H1 (cell line): Measurements from ENCODE around the gene XRN2. TPM values are rescaled to one million over a fixed set of nuclear protein-coding genes. Genes with fewer than 3 reads are reported as not detected.

ENCODE experiments used
- CTCF ChIA-PET: fragments of 300-600 bp; sonication (Branson Sonifier 250); formaldehyde crosslinking; loops from one replicate; lab custom pipeline; 2021; ENCODE audit not compliant: partially characterized antibody; lab: Charles Lee
- POLR2A ChIA-PET: fragments of 300-600 bp; sonication (Branson Sonifier 250); formaldehyde crosslinking; loops from one replicate; lab custom pipeline; 2021; ENCODE audit warnings: inconsistent platforms; ENCODE audit not compliant: partially characterized antibody; lab: Charles Lee
- DNase-seq, 2 experiments: peaks; one replicate each; pipeline versions ENCODE4 v3.0.0 to v3.0.0-alpha.2; 2010 to 2022; ENCODE audit warnings: low spot score in 2 of 2, low read depth in 1 of 2, mixed read lengths in 1 of 2
- FAIRE-seq: peaks from 2 replicates; lab custom pipeline; 2011; peaks lifted over from hg19 to GRCh38; lab: Jason Lieb, UNC
- H2AFZ ChIP-seq: 2 replicates; pipeline ENCODE4 v1.8.1; 2012; ENCODE audit warnings: low read length, inconsistent platforms
- H2AK5ac ChIP-seq: 2 replicates; pipeline ENCODE4 v1.6.1; 2013; ENCODE audit warnings: low read depth, low read length
- H2BK120ac ChIP-seq: replicated peaks from 2 replicates; pipeline ENCODE3; 2013; ENCODE audit warnings: low read depth, low read length, inconsistent platforms
- H2BK12ac ChIP-seq: 2 replicates; pipeline ENCODE4 v1.6.1; 2013; ENCODE audit warnings: low read depth, low read length
- H2BK15ac ChIP-seq: 2 replicates; pipeline ENCODE4 v1.6.1; 2013; ENCODE audit warnings: low read length
- H2BK20ac ChIP-seq: 2 replicates; pipeline ENCODE4 v1.6.1; 2013; ENCODE audit warnings: low read length
- H2BK5ac ChIP-seq: 2 replicates; pipeline ENCODE4 v1.6.1; 2013; ENCODE audit warnings: low read depth, low read length
- H3K14ac ChIP-seq: 2 replicates; pipeline ENCODE4 v1.6.1; 2013; ENCODE audit warnings: inconsistent platforms; ENCODE audit not compliant: insufficient read length
- H3K18ac ChIP-seq: 2 replicates; pipeline ENCODE4 v1.6.1; 2013; ENCODE audit warnings: low read length; ENCODE audit errors: extremely low read depth
- H3K23ac ChIP-seq: 2 replicates; pipeline ENCODE4 v1.6.1; 2013; ENCODE audit warnings: inconsistent platforms; ENCODE audit not compliant: insufficient read length
- H3K23me2 ChIP-seq: 2 replicates; pipeline ENCODE4 v1.6.1; 2013; ENCODE audit warnings: low read depth, low read length
- H3K27ac ChIP-seq: 2 replicates; pipeline ENCODE4 v1.6.1; 2011; ENCODE audit warnings: low read depth, low read length, inconsistent platforms
- H3K27me3 ChIP-seq, 4 experiments: replicated peaks in 1 of 4; 1 replicate in 1 of 4; 2 replicates in 3 of 4; pipeline versions ENCODE4 v1.6.1 to v1.8.1; 2011 to 2013; ENCODE audit warnings: low read length in 3 of 4, mild to moderate bottlenecking in 3 of 4, inconsistent platforms in 2 of 4, mixed read lengths in 2 of 4, moderate library complexity in 1 of 4; ENCODE audit not compliant: control insufficient read depth in 3 of 4, insufficient read depth in 3 of 4; ENCODE audit errors: extremely low read depth in 1 of 4
- H3K36me3 ChIP-seq, 4 experiments: 2 replicates each; pipeline versions ENCODE4 v1.6.1 to v1.8.1; 2011 to 2013; ENCODE audit warnings: mild to moderate bottlenecking in 4 of 4, low read length in 3 of 4, moderate library complexity in 2 of 4, control low read depth in 1 of 4, inconsistent platforms in 1 of 4; ENCODE audit not compliant: insufficient read depth in 4 of 4, control insufficient read depth in 2 of 4
- H3K4ac ChIP-seq: replicated peaks from 2 replicates; pipeline ENCODE3; 2013; ENCODE audit warnings: low read length, low read depth, mixed read lengths, inconsistent platforms; ENCODE audit not compliant: insufficient read length
- H3K4me1 ChIP-seq, 4 experiments: replicated peaks in 1 of 4; 1 replicate in 1 of 4; 2 replicates in 3 of 4; pipeline versions ENCODE4 v1.6.1 to v1.8.1; 2011 to 2013; ENCODE audit warnings: low read length in 3 of 4, inconsistent platforms in 2 of 4, mixed read lengths in 1 of 4; ENCODE audit not compliant: insufficient read depth in 4 of 4, control insufficient read depth in 3 of 4
- H3K4me2 ChIP-seq, 2 experiments: 2 replicates each; pipeline versions ENCODE4 v1.6.1 to v1.8.1; 2011 to 2013; ENCODE audit warnings: low read depth in 2 of 2, low read length in 2 of 2, control low read depth in 1 of 2, inconsistent platforms in 1 of 2, mild to moderate bottlenecking in 1 of 2; ENCODE audit not compliant: insufficient read depth in 1 of 2
- H3K4me3 ChIP-seq, 4 experiments: fragments of 200-600, 300-600 bp in 1 of 4; sonication (generic), shearing (Covaris generic), sonication (Bioruptor Twin) in 1 of 4; 2 replicates each; pipeline versions ENCODE4 v1.5.1 to v1.8.1; 2011 to 2016; ENCODE audit warnings: low read length in 4 of 4, low read depth in 3 of 4, control low read depth in 2 of 4, inconsistent platforms in 2 of 4, mild to moderate bottlenecking in 2 of 4, mixed read lengths in 1 of 4, moderate library complexity in 1 of 4; ENCODE audit not compliant: insufficient read depth in 2 of 4; ENCODE audit errors: extremely low read depth in 1 of 4
- H3K56ac ChIP-seq: replicated peaks from 2 replicates; pipeline ENCODE3; 2013; ENCODE audit warnings: low read depth, mild to moderate bottlenecking, mixed read lengths, low read length, inconsistent platforms; ENCODE audit not compliant: insufficient read length
- H3K79me1 ChIP-seq: 2 replicates; pipeline ENCODE4 v1.6.1; 2013; ENCODE audit warnings: low read depth, low read length, control low read depth
- H3K79me2 ChIP-seq, 2 experiments: 2 replicates each; pipeline versions ENCODE4 v1.6.1 to v1.8.1; 2012 to 2013; ENCODE audit warnings: low read length in 2 of 2, mild to moderate bottlenecking in 2 of 2, inconsistent platforms in 1 of 2; ENCODE audit not compliant: insufficient read depth in 2 of 2, control insufficient read depth in 1 of 2
- H3K9ac ChIP-seq, 4 experiments: replicated peaks in 1 of 4; 1 replicate in 1 of 4; 2 replicates in 3 of 4; pipeline versions ENCODE4 v1.6.1 to v1.8.1; 2011 to 2013; ENCODE audit warnings: low read depth in 3 of 4, low read length in 3 of 4, control low read depth in 2 of 4, mild to moderate bottlenecking in 2 of 4, moderate library complexity in 2 of 4, inconsistent platforms in 1 of 4; ENCODE audit errors: extremely low read depth in 1 of 4
- H3K9me3 ChIP-seq, 2 experiments: 2 replicates each; pipeline versions ENCODE4 v1.6.1 to v1.8.1; 2012 to 2013; ENCODE audit warnings: mild to moderate bottlenecking in 2 of 2, moderate library complexity in 2 of 2, control low read depth in 1 of 2, inconsistent platforms in 1 of 2, low read depth in 1 of 2, low read length in 1 of 2, mixed read lengths in 1 of 2; ENCODE audit not compliant: insufficient read depth in 2 of 2
- H4K20me1 ChIP-seq, 2 experiments: replicated peaks in 1 of 2; 2 replicates each; pipeline versions ENCODE3 to v1.8.1; 2011 to 2013; ENCODE audit warnings: inconsistent platforms in 2 of 2, low read length in 2 of 2, mild to moderate bottlenecking in 1 of 2; ENCODE audit not compliant: insufficient read depth in 2 of 2, control insufficient read depth in 1 of 2
- H4K5ac ChIP-seq: 2 replicates; pipeline ENCODE4 v1.6.1; 2013; ENCODE audit warnings: low read length, low read depth, mixed read lengths, inconsistent platforms; ENCODE audit not compliant: insufficient read length
- H4K8ac ChIP-seq: 2 replicates; pipeline ENCODE4 v1.8.0; 2013; ENCODE audit warnings: mild to moderate bottlenecking, moderate library complexity, low read length, inconsistent platforms; ENCODE audit not compliant: insufficient read depth; ENCODE audit errors: extremely low read depth
- H4K91ac ChIP-seq: replicated peaks from 2 replicates; pipeline ENCODE3; 2013; ENCODE audit warnings: low read length, mixed read lengths, inconsistent platforms; ENCODE audit not compliant: insufficient read length
- ATF3 ChIP-seq: IDR thresholded peaks from 2 replicates; pipeline ENCODE4 v1.6.1; 2011; ENCODE audit warnings: low read depth, mild to moderate bottlenecking, low read length; ENCODE audit not compliant: insufficient read depth
- EGR1 ChIP-seq: IDR thresholded peaks from 2 replicates; pipeline ENCODE4 v1.6.1; 2011; ENCODE audit warnings: low read depth, low read length, borderline replicate concordance
- EP300 ChIP-seq, 2 experiments: IDR thresholded peaks; 1 replicate in 1 of 2; 2 replicates in 1 of 2; pipeline ENCODE4 v1.6.1; 2011 to 2012; ENCODE audit warnings: low read depth in 2 of 2, low read length in 2 of 2, mild to moderate bottlenecking in 2 of 2, borderline replicate concordance in 1 of 2, inconsistent platforms in 1 of 2, moderate library complexity in 1 of 2
- JUND ChIP-seq: IDR thresholded peaks from 2 replicates; pipeline ENCODE4 v1.6.1; 2011; ENCODE audit warnings: mild to moderate bottlenecking, improper control_type of control experiment, low read length
- MAX ChIP-seq: IDR thresholded peaks from 2 replicates; pipeline ENCODE4 v1.6.1; 2012; ENCODE audit warnings: inconsistent platforms
- RNF2 ChIP-seq: fragments of 200-900, 300-1000 bp; sonication (generic); IDR thresholded peaks from 2 replicates; pipeline ENCODE4 v1.7.1; 2016; ENCODE audit warnings: borderline replicate concordance, low read depth, mild to moderate bottlenecking, antibody characterized with exemption, low read length; ENCODE audit not compliant: poor library complexity, severe bottlenecking; ENCODE audit errors: missing control alignments
- RXRA ChIP-seq: IDR thresholded peaks from 2 replicates; pipeline ENCODE4 v1.6.1; 2011; ENCODE audit warnings: low read depth, mild to moderate bottlenecking, low read length, moderate library complexity; ENCODE audit not compliant: insufficient read depth
- SP1 ChIP-seq: IDR thresholded peaks from 2 replicates; pipeline ENCODE4 v1.6.1; 2011; ENCODE audit warnings: low read depth, low read length
- SP2 ChIP-seq: IDR thresholded peaks from 2 replicates; pipeline ENCODE4 v1.6.1; 2012; ENCODE audit warnings: mild to moderate bottlenecking, low read length, inconsistent platforms
- SUZ12 ChIP-seq: fragments of 200-600 bp; sonication (generic); IDR thresholded peaks from 2 replicates; pipeline ENCODE4 v1.6.1; 2012; ENCODE audit warnings: mild to moderate bottlenecking, inconsistent platforms, low read length, moderate library complexity, mixed read lengths
- TCF12 ChIP-seq: IDR thresholded peaks from 2 replicates; pipeline ENCODE4 v1.6.1; 2011; ENCODE audit warnings: low read depth, mild to moderate bottlenecking, low read length
- USF2 ChIP-seq: IDR thresholded peaks from 2 replicates; pipeline ENCODE4 v1.6.1; 2011; ENCODE audit warnings: low read length, improper control_type of control experiment
- WGBS, 2 experiments: shearing (Covaris generic) in 1 of 2; methylation state at CpG; one replicate each; pipeline versions ENCODE4 v1.1.6 to v1.1.7; 2013 to 2015; ENCODE audit warnings: low lambda C conversion rate in 2 of 2, mixed read lengths in 2 of 2, inconsistent platforms in 1 of 2, low coverage in 1 of 2, missing lambda C conversion rate in 1 of 2; ENCODE audit not compliant: insufficient replicate concordance in 2 of 2, insufficient coverage in 1 of 2, insufficient read length in 1 of 2; ENCODE audit errors: extremely low coverage in 1 of 2, missing lambda C conversion rate in 1 of 2; 5-methylcytosine and 5-hydroxymethylcytosine counted together
- polyA plus RNA-seq, 7 experiments: library from polyadenylated mRNA; depleted of rRNA in 3 of 7; stranded (reverse) in 5 of 7; unstranded in 2 of 7; fragments of >200 nt in 5 of 7; fragments of 200-250 nt in 2 of 7; gene quantifications; 1 replicate in 5 of 7; 2 replicates in 1 of 7; 4 replicates in 1 of 7; pipeline versions ENCODE4 v1.2.1 to v1.2.3, GENCODE V29; 2011 to 2013; ENCODE audit warnings: missing spikeins in 2 of 7, mixed read lengths in 2 of 7
- total RNA-seq: library from RNA; stranded (reverse); fragmentation: NEBNext Ultra II Directional; extraction: Animal tissue kit (Norgen Biotek cat#: 25700); gene quantifications from 2 replicates; pipeline ENCODE4 v1.2.1, GENCODE V29; 2021

XRN2 gene
- total and polyA plus RNA-seq, 2 of the 8 experiments (the other 6 are each of a cell fraction or from before 2014, with no cell fraction given), result 60.3 to 139 TPM

- Histone ChIP-seq H3K23me2 (no peaks in the 10 kb centered on the region; the same call in 1 of the 2 replicates), H2AK5ac (no peak overlapping the region), H3K9me3 (no peaks in the 10 kb centered on the region), H2BK20ac (no peak overlapping the region), H2BK15ac (no peak overlapping the region), H3K36me3 (peaks cover 14 to 71% (median 36%) of the 10 kb centered on the region in 4 experiments), H3K79me2 (0 out of 4 replicates have a peak, but pooled peaks cover 0 to under 1% of the 10 kb centered on the region in 2 experiments), H4K8ac (no peak overlapping the region), H3K4me3 (no peak overlapping the region), H3K56ac (no peak overlapping the region), H3K18ac (no peak overlapping the region), H2BK120ac (no peak overlapping the region), H2BK5ac (no peak overlapping the region), H3K27ac (no peak overlapping the region), H3K79me1 (no peaks in the 10 kb centered on the region), H3K9ac (no peak overlapping the region), H3K4me2 (no peak overlapping the region), H3K27me3 (no peaks in the 10 kb centered on the region), H3K4me1 (no peaks in the 10 kb centered on the region), H3K14ac (no peak overlapping the region), H4K20me1 (no peaks in the 10 kb centered on the region), H4K5ac (no peak overlapping the region), H4K91ac (no peak overlapping the region), H2BK12ac (no peak overlapping the region), H3K4ac (no peak overlapping the region), H2AFZ (no peak overlapping the region), H3K23ac (no peak overlapping the region)
- FAIRE-seq (no peak), DNase-seq (no peak)
- ChIA-PET POLR2A (no interaction called here), CTCF (interaction anchor here (0.9 kb wide), 1 partner anchor 123 kb away, joined by 4 read pairs; no protein-coding TSS in a partner anchor)
- WGBS, 2 experiments, result 94% methylated on average over 1 of the region's 1 CpG; no CpG with 5 or more reads in 1 of the 2 experiments
- TF ChIP-seq EP300 (IDR thresholded peaks at IDR 0.05; ENCODE audit: borderline replicate concordance in 1 of 2, low read depth in 2 of 2, low read length in 2 of 2) (no peak), TCF12 (no peak), MAX (no peak), SP2 (no peak), ATF3 (no peak), RNF2 (no peak), RXRA (no peak), SP1 (no peak), SUZ12 (no peak), USF2 (no peak), JUND (no peak), EGR1 (no peak)
Observed at GRCh38 chr20:21357844-21358243, 54.7 kb downstream of the XRN2 start.
